NCI-H2107 treated with DMSO at 0.1 percent for 48 hours (cell line): ENCODE results near the gene TPRG1.

ENCODE experiments used
- DNase-seq: peaks from one replicate; lab custom pipeline; 2025; ENCODE audit not compliant: unreplicated experiment; lab: John Stamatoyannopoulos, UW

TPRG1 gene

DNA sequence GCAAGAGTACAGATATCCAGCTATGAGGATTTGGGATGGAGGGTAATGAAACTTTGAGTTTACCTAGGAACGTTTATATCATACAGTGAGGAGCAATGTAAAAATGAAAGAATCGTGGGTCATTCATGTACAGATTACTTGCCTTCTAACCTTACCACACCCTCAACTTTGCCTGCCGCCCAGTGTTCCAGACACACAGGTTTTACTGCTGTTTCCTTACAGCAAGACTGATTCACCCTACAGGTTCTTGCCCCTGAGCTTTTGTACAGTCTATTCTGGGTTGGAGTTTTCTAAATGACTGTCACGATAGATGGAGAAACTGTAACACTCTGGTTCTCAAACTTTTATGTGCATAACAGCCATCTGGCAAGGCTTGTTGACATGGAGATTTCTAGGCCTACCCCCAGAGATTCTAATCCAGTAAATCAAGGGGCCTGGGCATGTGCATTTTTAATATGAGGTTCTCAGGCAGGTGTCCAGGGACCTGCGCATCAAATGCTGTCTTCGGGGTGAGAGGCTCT is 6.6 kb upstream of the TPRG1 start:
- no peak for DNase-seq

DNA sequence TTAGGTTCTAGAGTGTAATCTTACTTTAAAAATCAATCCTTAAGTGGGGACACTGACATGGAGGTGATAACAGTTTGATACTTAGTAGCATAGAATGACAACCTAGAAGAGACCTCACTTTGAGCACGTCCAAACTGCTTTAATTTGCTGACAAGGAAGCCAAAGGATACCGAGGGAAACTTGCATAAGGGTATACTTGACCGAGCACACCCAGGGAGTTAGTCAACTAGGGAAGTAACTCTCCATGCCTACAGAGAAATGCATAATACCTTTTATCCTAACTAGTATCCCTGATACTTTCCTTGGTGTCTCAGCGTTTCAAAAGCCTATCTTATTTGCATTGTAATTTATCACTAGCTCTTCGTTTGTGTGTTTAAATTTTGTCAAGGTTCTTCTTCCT is 5.5 kb upstream of the TPRG1 start:
- no peak for DNase-seq

- no peak for DNase-seq
Observed at GRCh38 chr3:189167027-189167766, 4.6 kb upstream of the TPRG1 start.

DNA sequence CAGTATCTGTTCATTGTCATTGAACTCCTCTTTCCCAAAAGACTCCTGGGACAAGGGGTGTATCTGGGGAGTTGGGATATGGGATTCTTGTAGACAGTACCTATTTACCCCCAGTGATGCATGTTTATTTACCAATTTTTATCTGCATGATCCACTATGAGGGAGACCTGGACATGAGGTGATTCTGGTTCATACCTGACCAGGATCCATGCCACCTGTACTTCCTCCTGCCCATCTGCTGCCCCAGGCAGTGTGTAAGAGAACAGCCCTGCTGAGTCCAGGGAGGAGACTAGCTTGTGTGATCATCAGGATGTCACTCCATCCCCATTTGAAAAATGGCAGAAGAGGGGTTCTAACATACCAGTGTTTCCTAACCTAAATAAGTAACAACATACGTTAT is 3.1 kb upstream of the TPRG1 start:
- no peak for DNase-seq

- peak; percentile 9 for DNase-seq
Observed at GRCh38 chr3:189169728-189170127, 2.0 kb upstream of the TPRG1 start.

GRCh38 chr3:189170559-189170958 is 1.2 kb upstream of the TPRG1 start:
- no peak for DNase-seq

GRCh38 chr3:189172668-189173419 is 1.1 kb downstream of the TPRG1 start:
- no peak for DNase-seq

DNA sequence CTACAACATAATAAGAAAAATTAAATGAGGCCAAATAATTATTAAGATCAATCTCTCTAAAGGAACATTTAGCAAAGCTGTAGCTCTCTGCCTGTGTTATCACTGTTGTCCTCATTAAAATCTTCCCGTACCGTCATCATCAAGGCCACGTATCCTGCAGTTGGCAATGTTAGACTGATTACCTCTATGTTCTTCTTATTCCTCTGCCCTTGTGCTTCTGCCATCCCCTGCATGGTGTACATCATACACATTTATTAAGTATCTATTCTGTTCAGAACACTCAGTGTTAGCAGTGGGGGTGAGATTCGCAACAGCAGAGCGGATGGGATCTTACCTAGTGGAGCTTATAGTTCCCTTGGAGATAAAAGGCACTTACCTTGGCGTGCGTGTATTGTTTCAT is 12.8 kb downstream of the TPRG1 start:
- DNase-seq, result no peak

DNA sequence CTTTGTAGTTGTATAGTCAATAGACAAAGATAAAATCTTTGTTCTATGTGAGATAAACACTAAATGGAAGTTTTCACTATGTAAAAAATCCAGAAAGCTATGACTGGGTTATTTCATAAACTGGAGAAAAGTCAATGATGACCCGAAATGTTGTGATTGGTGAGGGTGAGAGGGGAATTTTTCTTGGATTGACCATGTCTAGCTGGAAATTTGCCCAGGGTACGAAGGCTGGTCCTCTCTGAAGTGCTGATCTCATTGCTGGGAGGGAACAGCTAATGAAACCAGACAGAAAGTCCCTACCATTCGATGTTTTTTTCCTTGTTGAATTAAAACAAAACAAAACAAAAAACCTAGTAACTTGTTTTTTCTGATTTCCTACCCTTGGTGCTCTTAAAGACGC is 14.3 kb downstream of the TPRG1 start:
- no peak for DNase-seq

GRCh38 chr3:189188466-189188865 is 16.7 kb downstream of the TPRG1 start:
- DNase-seq, result no peak

DNA sequence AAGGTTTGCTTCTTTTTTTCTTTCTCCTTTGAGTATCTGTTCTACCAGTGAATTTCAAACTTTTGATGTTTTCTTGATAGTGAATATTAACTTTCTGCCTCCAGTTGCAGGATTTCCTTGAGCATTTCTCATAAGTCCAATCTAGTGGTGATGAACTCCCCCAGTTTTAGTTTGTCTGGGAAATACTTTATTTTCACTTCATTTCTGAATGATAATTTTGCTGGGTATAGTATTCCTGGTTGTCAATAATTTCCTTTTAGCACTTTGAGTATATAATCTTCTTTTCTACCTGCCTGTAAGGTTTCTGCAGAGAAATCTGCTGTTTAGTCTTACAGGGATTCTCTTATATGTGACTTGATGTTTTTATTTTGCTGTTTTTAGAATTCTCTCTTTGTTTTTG is 21.0 kb downstream of the TPRG1 start:
- DNase-seq, result no peak

DNA sequence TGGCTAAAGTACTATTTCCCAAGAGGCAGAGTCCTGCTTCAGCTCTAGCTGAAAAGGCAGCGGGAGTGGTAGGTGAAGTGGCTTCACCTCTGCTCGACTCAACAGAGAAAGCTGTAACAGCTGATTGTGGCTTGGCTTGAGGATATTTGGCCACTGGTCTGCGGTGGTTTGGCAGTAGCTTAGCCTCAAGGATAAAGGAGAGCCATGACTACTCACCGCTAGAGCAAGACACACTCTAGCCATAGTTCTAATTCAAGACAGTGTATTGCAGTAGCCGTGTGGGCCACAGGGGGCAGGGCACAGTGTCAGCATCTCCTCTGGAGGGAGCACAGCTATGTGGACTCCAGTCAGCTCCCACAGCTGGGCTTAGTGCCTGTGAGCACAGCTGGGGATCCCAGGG is 23.5 kb downstream of the TPRG1 start:
- DNase-seq, result no peak

DNA sequence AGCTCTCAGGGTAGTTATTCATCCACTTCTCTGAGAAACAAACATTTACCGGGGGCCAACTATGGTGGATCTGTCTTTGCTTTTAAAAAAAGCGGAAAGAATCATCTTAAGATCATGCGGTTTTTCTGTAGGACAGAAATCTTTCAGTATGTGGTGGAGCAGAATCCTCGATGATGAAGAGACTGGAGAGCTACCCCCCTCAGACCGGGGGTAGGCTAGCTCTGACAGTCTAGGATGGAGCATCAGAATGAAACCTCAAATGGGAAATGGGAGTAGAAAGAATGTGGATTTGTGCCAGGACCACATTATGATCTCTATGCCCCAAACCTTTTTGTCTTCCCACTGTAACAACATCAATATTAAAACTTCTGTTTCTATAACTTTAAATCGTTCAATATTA is 30.3 kb downstream of the TPRG1 start:
- no peak for DNase-seq

DNA sequence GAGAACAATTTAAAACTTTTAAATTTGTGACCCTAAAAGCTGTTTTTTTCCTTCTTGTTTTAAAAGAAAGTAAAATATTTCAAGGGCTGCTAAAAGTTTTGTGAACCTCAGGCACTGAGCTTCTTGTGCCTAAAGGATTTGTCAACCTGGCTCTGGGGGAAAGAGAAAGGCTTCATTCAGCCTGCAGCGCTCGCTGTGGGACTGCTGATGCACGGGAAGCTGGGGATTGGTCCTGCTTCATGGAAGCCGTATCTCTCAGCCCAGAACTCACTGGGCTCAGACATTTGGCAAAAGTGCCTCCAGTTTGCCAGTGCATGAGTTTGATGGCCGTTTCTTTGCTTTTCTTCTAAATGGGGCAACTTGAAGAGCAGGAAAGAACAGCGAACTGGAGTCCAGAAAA is 30.8 kb downstream of the TPRG1 start:
- no peak for DNase-seq

DNA sequence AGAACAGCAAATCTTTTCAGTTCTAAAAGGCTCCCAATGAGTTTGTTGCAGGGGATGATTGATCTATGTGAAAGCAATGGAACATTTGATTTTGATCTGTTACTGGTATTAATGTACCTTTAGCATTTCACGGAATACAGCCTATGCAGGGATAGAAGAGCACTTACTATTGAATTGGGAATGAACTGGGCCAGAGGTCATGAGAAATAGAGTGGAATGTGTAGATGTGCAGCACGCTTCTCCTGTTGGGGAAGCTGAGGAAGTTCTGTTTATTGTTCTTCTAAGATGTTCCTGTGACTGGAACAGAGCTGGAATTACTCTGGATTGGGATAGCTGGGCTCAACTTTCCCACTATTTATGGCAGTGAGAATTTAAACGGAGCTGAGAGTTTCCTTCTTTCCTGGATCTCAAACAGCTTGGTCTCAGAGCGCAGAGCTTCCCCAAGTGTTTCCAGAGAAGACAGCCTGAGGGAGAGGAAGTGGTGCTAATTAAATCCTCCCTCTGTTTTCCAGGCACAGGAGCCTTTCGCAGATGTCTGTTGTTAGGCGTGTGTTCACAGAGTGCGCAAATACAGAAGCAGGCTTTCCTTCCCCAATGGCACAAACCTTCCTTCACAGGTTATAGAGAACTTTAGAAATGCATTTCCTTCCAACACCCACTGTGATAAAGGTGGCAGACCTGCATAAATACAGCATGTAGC is 32.5 kb downstream of the TPRG1 start:
- no peak for DNase-seq

- DNase-seq, result no peak
Observed at GRCh38 chr3:189204937-189205336, 33.2 kb downstream of the TPRG1 start.

- DNase-seq, result no peak
Observed at GRCh38 chr3:189210251-189210770, 38.5 kb downstream of the TPRG1 start.

DNA sequence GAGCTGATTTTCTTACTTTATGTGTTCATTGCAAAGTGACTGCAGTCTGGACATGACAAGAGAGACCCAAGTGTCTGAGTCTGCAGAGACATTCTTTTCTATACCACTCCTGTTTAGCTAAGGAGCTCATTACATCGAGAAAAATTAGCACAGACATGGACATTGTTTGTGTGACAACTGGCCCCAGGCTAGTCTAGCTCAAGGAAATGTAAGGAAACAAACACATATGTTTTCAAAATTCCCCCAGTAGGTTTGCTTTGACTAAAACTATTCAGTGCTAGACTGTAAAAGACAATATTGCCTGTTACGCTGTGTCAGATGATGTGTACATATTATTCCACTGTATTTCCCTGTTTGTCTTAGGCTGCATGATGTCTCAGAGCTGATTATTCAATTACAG is 40.9 kb downstream of the TPRG1 start:
- DNase-seq, result no peak

DNA sequence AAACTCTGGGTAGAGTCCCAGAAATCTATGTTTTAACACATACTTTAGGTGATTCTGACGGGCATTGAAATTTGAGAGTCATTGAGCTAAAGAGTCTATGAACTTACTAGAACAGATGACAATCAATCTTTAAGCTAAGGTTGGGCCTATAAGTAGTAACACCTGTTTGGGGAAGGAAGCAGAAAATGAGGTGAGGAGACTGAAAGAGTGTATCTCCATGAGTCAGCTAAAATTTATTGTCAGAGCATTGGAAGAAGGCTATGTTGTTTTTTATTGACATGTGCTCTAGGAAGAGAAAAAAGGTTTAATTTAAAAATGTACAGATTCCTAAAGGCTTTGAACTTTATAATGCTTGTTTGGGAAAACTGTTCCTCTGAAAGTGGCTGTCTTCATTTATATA is 42.9 kb downstream of the TPRG1 start:
- DNase-seq, result no peak

DNA sequence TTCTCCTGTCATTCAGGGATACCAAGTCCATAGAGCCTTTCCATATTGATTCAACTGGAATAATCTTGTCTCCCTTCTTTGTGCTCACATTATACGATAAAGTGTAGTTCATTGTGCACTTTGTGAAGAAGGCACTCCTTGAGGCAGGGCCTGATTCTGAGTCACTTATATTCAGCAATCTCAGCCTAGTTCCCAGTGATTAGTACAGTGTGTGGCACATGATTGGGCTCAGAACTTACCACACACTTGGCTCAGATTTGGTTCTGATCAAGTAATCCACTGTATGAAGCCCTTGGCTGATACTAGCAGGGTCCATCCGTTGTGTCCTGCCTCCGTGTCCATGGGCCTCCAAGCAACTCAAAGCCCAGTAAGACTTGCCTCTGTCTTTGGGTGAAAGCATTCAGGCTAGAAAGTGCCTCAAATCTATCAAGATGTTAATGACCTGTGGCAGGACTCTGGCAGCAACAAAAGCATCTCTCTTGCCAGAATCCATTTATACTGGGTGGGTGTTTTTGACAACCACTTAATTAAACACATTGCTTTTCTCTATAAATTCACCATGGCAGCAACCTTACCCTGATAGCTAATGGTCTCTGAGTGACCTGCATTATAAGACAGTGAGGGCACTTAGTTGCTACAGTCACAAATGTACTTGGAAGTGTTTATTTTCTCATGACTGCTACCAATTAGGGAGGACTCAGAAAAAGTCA is 51.3 kb downstream of the TPRG1 start:
- no peak for DNase-seq

GRCh38 chr3:189225431-189225830 is 53.7 kb downstream of the TPRG1 start:
- DNase-seq, result no peak
